ENCODE data around the gene DAGLA.

Gene DAGLA

DNA sequence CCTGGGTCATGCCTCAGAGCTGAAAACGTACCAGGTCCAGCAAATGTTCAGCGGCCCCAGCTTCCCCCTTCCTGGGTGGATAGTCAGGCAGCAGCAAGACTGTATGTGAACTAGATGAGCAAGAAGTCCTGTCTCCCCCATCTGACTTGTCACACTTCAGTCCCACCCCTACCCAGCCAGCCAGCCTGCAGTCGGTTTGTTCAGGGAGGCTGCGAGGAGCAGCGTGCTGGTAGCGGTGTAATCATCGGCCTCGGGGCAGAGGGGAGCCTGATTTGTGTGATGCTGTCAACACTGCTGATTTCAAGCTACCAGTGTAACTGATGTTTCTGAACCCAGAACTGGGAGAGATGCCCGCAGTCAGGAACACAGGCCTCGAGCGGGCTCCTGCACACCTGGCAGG lies 102.7 kb downstream of the DAGLA start:
- FAIRE-seq, result no peak

DNA sequence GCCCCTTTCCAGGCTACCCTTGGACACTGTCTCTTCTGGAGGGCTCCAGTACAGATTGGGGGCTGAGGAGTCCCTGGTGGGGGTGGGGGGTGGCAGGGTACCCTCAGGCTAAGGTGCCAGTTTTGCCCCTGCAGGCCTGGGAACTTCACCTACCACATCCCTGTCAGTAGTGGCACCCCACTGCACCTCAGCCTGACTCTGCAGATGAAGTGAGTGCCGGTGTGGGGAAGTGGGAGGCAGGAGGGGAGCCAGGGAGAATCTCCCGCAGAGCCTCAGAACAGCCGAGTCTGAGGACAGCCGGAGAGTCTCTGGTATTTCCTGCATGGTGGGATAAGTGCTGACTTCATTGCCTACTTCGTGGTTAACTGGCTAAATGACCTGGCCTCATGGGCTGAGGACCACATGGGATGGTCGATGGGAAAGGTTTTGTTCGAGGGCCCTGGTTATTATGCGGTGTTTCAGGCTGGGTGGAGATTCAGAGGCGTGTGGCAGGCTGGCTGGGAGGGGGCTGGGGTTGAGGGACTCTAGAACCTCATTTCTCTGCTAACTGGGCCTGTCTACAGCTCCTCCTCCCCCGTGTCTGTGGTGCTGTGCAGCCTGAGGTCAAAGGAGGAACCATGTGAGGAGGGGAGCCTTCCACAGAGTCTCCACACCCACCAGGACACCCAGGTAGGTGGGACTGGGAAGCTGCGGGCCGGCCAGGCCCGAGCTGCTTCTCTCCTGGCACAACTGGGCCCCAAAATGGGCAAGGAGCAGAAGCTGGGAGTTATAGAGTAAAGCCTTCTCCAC lies 103.7 kb downstream of the DAGLA start:
- FAIRE-seq, result no peak

DNA sequence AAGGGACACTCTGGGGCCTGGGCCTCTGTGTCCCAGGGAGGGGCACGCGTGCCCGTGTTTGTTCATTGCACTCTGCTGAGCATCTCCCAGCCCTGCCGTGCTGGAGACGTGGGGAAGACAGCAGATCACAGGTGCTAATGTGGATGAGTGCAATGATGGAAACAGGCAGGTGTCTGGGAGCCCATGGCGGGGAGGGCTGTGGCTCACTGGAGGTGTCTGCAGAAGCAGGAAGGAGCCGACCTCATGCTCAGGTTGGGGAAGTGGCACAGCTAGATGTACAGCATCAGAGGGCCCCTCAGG lies 104.3 kb downstream of the DAGLA start:
- FAIRE-seq, result no peak

DNA sequence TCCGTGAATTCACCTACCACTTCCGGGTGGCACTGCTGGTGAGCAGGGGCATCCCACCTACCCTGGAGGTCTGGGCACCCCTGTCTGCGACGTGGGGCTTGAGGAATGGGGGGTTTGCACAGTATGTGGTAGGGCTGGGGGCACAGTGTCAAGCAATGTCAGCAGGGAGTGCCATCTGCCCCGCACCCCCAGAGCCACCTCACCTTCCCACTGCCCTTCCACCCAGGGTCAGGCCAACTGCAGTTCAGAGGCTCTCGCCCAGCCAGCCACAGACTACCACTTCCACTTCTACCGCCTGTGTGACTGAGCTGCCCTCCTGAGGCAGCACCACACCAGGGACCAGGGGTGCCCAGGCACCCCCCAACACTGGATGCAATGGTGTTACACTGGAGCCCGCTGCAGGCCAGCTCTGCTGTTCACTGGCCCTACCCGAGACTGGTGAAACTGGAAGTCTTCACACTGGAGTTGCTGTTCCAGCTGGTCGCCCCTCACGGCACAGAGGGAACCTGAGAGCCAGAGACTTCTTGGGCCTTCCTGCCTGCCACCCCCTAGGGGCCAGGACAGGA lies 105.7 kb downstream of the DAGLA start:
- FAIRE-seq, result no peak

DNA sequence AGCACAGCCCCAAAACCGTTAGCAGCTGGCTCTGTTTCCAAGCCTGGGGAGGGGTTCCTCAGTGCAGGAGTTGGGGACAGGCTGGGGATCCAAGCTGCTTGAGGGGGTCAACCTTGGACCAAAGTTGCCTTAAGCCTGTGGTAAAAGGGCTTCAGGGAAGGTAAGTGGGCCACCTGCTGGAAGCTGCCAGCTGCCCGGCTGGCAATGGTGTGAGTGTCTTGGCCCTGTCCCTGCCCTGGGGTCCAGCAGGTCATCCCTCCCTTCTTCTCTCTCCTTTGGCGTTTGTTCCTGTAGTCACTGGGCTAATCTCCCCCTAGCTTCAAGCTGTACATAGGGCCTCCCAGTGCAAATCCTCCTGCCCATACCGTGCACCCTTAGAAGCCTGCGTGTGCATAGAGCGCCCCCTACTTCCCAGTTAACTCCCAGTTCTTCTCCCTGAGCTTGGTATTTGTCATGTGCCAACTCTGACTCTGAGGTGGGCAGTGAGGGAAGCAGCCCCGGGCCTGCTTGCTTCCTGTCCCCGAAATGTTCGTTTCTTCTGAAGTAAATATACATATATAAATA lies 107.8 kb downstream of the DAGLA start:
- no peak for FAIRE-seq

DNA sequence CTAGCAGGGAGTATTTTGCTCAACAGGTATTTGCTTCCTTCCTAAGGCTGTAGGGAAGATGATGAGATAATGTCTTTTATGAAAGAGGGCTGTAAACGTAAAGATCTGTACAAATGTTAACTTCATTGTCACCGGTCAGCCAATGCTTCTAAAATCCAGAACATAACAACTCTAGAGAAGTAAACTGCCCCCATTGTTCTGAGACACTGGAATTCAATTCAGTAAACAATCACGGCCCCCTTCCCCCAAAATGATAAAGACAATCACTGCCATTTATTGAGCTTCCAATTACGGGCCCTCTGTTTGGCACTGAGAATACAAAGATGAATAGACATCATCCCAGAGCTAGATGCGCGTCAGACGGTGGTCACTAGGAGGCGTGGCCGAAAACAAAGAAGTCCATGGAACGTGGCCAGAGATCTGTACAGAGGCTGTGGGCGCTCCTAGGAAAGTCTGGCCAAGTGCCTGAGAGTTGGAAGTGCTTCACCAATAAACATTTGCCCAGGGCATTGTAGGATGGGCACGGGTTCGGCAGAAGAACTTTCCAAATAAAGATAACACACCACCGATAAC lies 111.6 kb downstream of the DAGLA start:
- FAIRE-seq, result no peak

DNA sequence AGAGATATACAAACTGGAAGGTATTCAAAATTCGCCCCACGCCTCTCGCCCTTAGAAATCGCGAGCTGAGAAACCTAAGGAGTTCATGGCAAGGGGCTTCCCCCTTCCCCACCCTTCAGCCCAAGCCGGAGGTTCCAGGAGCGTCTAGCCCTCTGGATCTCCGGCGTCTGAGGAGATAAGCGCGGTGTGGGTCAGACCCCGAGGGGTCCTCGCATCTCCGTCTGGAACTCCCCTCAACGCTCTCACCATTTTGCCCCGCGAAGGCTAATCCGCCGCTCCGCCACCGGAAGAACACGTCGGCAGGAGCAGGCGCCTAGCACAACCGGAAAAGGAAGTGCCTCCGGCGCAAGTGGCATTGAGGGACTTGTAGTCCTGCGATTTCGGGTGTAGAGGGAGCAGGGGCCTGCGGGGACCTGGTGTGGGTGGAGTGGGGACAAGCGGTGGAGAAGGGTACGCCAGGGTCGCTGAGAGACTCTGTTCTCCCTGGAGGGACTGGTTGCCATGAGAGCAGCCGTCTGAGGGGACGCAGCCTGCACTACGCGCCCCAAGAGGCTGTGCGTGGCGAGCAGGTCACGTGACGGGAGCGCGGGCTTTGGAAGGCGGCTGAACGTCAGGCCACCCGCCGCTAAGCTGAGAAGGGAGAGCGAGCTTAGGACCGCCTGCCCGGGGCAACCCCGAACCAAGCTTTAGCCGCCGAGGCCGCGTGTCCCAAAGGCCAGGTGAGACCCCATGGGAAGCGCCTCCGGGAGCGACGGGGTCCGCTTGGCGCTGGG lies 112.3 kb downstream of the DAGLA start, which contains the start of the genes FEN1 and TMEM258:
TSS of gene FEN1 (plus strand) at position 602 of the 773 bp plus-strand sequence. CDS start 2,451 bp downstream, outside the sequence.
TSS of gene TMEM258 (minus strand) at position 290 of the 773 bp plus-strand sequence. CDS start at position 249, 41 bp downstream.
- no peak for FAIRE-seq

DNA sequence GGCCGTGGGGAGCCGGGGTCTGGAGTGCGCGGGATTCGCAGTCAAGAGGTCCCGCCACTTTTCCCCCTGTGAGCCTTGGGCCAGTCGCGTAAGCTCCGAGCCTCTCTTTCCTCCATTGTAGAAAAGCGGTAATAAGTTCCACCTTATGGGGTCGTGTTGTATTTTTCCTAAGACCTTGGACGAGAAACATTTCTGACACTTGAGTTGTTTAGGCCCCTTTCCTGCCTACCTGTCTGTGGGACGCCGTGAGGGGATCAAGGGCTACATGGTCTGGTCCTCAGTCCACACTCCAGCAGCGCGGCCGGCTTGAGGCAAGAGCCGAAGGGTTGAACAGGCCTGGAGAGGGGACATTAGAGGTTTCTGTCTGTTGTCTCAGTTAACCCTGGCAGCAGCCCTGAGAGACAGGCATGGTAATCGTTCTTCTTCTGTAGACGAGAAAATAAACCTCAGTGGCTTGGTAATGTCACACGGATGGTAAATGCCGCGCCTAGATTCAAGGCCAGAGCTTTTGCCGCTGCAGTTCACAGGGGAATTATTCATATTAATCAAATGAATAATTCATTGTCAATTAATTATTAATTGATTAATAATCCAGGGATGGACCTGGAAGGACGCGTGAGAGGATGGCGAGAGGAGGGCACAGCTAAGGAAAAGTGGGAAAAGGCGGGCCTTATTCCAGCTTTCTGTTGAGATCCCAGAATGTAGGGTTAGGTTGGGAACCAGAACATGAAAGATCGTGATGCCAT lies 113.1 kb downstream of the DAGLA start:
- no peak for FAIRE-seq

DNA sequence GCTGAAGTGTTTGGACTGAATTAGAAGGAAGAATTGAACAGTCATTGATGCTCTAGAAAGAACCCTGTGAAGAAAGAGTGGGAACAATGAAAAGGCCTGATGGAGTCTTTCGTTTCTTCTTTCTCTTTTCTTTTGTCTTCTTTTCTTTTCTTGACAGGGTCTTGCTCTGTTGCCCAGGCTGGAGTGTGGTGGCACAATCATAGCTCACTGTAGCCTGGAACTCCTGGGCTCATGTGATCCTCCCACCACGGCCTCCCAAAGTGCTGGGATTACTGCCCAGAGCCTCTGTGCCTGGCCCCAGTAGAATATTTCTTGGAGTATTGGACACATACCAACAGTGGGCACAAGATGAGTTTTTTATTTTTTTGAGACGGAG lies 113.6 kb downstream of the DAGLA start:
- FAIRE-seq, result no peak

DNA sequence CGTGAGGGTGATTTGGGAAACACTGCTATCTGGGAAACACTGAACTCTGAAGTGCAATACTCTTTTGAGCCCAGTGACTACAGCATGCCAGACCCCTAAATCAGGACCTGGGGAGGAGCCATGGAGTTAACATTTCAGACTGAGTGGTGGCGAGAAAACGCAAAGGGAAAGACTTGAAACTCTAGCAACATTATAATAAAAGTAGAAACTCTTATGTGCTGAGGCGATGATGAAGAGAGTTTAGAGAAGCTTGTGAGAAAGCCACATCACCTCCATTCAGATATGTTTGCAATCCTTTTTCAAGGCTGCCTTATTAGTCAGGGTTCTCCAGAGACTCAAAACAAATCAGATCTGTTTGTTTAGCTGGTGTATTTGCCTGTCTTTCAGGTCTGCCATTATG lies 114.4 kb downstream of the DAGLA start:
- FAIRE-seq, result no peak

DNA sequence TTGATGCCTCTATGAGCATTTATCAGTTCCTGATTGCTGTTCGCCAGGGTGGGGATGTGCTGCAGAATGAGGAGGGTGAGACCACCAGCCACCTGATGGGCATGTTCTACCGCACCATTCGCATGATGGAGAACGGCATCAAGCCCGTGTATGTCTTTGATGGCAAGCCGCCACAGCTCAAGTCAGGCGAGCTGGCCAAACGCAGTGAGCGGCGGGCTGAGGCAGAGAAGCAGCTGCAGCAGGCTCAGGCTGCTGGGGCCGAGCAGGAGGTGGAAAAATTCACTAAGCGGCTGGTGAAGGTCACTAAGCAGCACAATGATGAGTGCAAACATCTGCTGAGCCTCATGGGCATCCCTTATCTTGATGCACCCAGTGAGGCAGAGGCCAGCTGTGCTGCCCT lies 115.3 kb downstream of the DAGLA start:
- no peak for FAIRE-seq

DNA sequence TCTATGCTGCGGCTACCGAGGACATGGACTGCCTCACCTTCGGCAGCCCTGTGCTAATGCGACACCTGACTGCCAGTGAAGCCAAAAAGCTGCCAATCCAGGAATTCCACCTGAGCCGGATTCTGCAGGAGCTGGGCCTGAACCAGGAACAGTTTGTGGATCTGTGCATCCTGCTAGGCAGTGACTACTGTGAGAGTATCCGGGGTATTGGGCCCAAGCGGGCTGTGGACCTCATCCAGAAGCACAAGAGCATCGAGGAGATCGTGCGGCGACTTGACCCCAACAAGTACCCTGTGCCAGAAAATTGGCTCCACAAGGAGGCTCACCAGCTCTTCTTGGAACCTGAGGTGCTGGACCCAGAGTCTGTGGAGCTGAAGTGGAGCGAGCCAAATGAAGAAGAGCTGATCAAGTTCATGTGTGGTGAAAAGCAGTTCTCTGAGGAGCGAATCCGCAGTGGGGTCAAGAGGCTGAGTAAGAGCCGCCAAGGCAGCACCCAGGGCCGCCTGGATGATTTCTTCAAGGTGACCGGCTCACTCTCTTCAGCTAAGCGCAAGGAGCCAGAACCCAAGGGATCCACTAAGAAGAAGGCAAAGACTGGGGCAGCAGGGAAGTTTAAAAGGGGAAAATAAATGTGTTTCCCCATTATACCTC lies 115.8 kb downstream of the DAGLA start:
- no peak for FAIRE-seq
